BE2C (cell line): ENCODE data around the gene NATD1. TPM values are rescaled to one million over a fixed set of nuclear protein-coding genes. Genes with fewer than 3 reads are reported as not detected.

ENCODE experiments used
- DNase-seq: peaks from one replicate; pipeline ENCODE4 v3.0.0-alpha.2; 2020
- H3K27me3 ChIP-seq: fragments of 250-450 bp; sonication (Bioruptor Pico); 2 replicates; pipeline ENCODE4 v1.5.1; 2020; ENCODE audit warnings: mild to moderate bottlenecking
- H3K36me3 ChIP-seq: fragments of 250-450 bp; sonication (Bioruptor Pico); 2 replicates; pipeline ENCODE4 v1.5.1; 2020; ENCODE audit warnings: mild to moderate bottlenecking
- H3K4me1 ChIP-seq: fragments of 250-450 bp; sonication (Bioruptor Pico); 2 replicates; pipeline ENCODE4 v1.5.1; 2020
- H3K4me3 ChIP-seq: 2 replicates; pipeline ENCODE4 v1.5.1; 2011; ENCODE audit warnings: low read depth, low read length
- H3K9me3 ChIP-seq: fragments of 250-450 bp; sonication (Bioruptor Pico); 2 replicates; pipeline ENCODE4 v1.5.1; 2020
- polyA plus RNA-seq: library from polyadenylated mRNA; unstranded; fragments of >200 nt; gene quantifications from one replicate; pipeline ENCODE4 v1.2.1, GENCODE V29; 2012; ENCODE audit warnings: low read depth, missing spikeins; ENCODE audit not compliant: insufficient read length, insufficient read depth
- TF ChIP-seq, protein P1 (sequence below): IDR thresholded peaks from 2 replicates; pipeline ENCODE4 v1.5.1; 2012; ENCODE audit warnings: mild to moderate bottlenecking, low read depth, low read length

NATD1 gene, protein sequence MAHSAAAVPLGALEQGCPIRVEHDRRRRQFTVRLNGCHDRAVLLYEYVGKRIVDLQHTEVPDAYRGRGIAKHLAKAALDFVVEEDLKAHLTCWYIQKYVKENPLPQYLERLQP
- 0.59 TPM for polyA plus RNA-seq

DNA sequence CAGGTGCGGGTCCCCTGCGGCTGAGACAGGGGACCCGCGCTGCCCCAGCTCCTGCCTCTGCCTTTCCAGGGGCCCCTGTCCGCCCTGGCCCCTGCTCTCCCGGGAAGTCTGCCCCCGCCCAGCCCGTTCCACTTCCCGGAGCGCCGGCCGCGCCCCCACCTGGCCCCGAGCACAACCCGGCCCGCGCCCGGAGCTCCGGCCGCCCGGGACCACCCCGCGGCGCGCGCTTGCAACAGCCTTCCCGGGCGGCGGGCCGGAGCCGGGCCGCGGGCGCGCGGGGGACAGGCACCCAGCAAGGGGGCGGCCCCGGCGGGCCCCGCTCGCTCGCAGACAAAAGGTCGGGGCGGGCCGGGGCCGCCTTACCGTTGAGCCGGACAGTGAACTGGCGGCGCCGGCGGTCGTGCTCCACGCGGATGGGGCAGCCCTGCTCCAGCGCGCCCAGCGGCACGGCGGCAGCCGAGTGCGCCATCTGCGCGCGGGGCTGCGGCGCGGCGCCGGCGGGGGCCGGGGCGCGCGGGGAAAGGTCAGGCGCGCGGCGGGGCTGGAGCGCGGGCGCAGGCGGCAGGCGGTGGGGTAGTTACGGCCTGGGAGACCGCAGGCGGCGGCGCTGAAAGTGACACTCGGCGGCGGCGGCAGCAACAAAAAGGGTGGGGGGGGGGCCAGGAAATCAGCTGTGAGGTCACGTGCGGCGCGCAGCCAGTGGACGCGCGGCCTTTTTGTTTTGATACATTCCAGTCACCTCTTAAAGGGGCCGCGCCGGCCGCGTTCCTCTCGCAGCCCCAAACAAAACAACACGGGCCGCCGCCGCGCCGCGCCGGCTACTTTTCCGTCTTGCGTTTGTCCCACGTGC lies at the start of gene NATD1:
Gene NATD1 (minus strand): TSS at position 615 of the 850 bp plus-strand sequence. CDS start 146 bp downstream, at position 469.
- no peaks in the 10 kb centered on the region for H3K27me3 ChIP-seq
- H3K4me3 ChIP-seq, result peak within 1 kb of the TSS; percentile 51
- H3K9me3 ChIP-seq, result no peaks in the 10 kb centered on the region
- TF ChIP-seq, protein P1, sequence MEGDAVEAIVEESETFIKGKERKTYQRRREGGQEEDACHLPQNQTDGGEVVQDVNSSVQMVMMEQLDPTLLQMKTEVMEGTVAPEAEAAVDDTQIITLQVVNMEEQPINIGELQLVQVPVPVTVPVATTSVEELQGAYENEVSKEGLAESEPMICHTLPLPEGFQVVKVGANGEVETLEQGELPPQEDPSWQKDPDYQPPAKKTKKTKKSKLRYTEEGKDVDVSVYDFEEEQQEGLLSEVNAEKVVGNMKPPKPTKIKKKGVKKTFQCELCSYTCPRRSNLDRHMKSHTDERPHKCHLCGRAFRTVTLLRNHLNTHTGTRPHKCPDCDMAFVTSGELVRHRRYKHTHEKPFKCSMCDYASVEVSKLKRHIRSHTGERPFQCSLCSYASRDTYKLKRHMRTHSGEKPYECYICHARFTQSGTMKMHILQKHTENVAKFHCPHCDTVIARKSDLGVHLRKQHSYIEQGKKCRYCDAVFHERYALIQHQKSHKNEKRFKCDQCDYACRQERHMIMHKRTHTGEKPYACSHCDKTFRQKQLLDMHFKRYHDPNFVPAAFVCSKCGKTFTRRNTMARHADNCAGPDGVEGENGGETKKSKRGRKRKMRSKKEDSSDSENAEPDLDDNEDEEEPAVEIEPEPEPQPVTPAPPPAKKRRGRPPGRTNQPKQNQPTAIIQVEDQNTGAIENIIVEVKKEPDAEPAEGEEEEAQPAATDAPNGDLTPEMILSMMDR, result no peak
- H3K4me1 ChIP-seq, result no peaks in the 10 kb centered on the region
- peak; percentile 67 for DNase-seq
- no peaks in the 10 kb centered on the region for H3K36me3 ChIP-seq

DNA sequence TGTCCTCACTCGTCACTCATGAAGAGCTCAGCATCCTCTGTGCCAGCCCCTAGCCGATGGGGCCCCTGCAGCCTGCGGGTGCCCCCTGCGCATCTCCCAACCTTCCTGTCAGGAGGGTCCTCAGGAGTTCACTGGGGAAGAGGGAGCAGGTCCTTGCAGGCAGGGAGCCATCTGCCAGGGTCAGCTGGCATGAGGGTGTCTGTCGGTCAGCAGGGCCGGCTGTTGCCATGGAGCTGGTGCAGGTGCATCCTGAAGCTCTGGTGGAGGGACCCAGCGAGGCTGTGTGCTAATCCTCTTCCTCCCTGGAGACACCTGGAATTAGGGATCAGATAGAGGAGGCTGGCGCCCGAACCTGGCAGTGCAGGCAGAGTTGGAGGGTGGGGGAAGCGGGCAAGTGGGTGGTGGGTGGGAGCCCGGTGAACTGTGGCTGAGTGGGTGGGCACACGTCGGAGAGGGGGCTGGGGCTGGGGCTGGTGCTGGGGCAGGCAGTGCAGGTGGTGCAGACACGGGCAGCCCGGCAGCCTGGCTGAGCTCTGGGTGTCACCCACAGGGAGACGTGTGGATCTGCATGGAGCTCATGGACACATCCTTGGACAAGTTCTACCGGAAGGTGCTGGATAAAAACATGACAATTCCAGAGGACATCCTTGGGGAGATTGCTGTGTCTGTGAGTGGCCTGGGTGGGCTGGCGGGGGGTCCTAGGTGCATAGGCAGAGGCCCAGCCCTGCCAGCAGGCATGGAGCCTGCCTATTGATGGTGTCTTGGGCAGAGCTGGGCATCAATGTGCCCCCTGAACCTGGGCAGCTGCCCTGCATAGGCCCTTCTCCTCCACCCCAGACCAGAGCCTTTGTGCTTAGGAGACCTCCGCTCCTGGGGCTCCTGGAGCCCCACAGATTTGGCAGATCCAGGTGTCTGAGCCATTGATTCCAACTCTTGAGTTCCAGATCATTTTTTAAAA lies 48.7 kb upstream of the NATD1 start:
- Histone ChIP-seq H3K36me3 (no peaks in the 10 kb centered on the region; the same call in 1 of the 2 replicates), H3K9me3 (no peaks in the 10 kb centered on the region), H3K4me3 (no peak overlapping the region), H3K27me3 (no peaks in the 10 kb centered on the region), H3K4me1 (no peaks in the 10 kb centered on the region)
- peak; percentile 38 for DNase-seq
- TF ChIP-seq, protein P1, result no peak

DNA sequence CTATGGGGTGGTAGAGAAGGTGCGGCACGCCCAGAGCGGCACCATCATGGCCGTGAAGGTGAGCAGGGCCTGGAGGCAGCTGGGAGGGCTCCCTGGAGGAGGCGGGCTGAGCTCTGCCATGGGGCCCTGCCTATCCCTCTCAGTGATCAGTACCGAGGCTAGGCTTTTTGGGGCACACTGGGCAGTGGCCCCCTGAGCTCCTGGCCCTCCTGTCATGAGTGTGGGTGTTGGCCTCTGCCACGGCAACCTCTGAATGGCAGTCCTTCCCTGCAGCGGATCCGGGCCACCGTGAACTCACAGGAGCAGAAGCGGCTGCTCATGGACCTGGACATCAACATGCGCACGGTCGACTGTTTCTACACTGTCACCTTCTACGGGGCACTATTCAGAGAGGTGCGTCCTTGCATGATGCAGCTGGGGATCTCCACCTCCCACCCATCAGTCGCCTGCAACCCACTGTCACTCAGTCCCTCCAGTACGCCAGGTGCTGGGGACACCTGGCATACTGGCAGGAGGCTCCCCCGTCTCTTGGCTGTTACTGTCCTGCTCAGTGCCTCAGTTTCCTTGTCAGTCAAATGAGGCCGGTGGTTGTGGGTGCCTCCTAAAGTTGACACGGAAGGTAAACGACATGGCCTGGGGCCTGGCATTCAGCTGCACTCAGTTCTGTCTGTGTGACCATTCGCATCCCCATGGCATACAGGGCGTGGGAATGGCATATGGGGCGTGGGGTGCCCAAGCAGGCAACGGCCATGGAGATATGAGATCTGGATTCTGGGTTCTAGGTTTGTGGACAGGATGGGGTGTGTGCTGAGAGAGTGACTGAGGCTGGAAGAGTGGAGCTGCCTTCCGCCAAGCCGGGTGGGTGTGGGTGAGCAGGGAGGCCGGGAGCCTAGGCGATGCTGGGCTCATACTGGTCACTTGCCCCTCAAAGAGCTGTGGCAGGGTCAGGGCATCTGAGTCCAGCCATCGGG lies 47.7 kb upstream of the NATD1 start:
- Histone ChIP-seq H3K27me3 (no peaks in the 10 kb centered on the region), H3K36me3 (no peaks in the 10 kb centered on the region; the same call in 1 of the 2 replicates), H3K9me3 (no peaks in the 10 kb centered on the region), H3K4me3 (no peak overlapping the region), H3K4me1 (no peaks in the 10 kb centered on the region)
- no peak for DNase-seq
- TF ChIP-seq, protein P1, result no peak

DNA sequence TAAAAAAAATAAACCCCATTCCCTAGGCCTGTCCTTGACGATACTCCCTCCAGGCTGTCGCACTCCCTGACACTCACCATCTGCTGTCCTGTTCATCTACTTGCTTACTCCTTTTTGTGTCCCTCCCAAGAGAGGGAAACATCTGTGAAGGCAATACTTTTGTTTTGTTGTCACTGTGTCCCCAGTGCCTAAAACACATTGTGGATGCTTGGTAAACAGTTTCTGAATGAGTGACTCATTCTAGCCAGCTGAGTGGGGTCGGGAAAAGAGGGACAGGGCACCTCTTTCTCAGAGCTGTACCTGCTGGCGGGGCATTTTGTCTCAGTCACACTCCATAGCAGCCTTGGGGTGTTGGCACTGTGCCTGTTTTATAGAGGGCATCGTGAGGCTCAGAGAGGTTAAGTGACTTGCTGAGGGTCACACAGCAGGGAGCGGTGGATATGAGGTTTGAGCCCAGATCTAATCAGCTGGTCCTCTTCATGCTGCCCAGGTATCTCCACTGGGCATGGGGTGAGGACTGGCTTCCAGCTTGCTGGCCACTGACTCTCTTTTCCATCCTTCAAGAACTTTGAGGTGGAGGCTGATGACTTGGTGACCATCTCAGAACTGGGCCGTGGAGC lies 46.9 kb upstream of the NATD1 start:
- Histone ChIP-seq H3K36me3 (no peaks in the 10 kb centered on the region; the same call in 1 of the 2 replicates), H3K4me3 (no peak overlapping the region), H3K4me1 (peaks cover 5% of the 10 kb centered on the region), H3K27me3 (no peaks in the 10 kb centered on the region), H3K9me3 (no peaks in the 10 kb centered on the region)
- DNase-seq, result no peak
- TF ChIP-seq, protein P1, result no peak

DNA sequence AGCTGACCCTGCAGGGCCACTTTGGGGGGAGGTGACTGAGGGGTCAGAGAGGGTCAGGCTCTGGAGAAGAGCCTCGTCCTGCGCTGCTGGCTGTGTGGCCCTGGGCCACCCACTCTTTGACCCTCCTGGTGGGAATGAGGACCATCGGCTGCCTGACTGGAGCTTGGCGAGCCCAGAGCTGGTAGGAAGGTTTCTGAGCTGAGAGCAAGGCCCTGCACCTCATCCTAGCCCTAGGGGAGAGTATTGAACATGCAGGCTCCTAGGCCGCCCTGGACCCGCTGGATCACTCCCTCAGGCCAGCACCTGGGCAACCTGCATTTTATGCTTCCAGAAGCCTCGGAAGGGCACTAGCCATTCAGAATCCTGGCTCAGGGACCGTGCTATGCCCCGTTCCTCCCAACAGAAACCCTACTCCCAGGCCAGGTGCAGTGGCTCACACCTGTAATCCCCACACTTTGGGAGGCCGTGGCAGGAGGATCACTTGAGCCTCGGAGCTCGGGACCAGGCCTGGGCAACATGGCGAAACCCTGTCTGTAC lies 45.8 kb upstream of the NATD1 start:
- H3K36me3 ChIP-seq, result no peaks in the 10 kb centered on the region; the same call in 1 of the 2 replicates
- DNase-seq, result no peak
- H3K4me3 ChIP-seq, result no peak overlapping the region
- H3K9me3 ChIP-seq, result no peaks in the 10 kb centered on the region
- H3K27me3 ChIP-seq, result no peaks in the 10 kb centered on the region
- TF ChIP-seq, protein P1, result no peak
- peaks cover 8% of the 10 kb centered on the region for H3K4me1 ChIP-seq
